CD8-positive, alpha-beta memory T cell (primary cell): ENCODE results near the gene CAMSAP2. TPM values are rescaled to one million over a fixed set of nuclear protein-coding genes. Genes with fewer than 3 reads are reported as not detected.
A peak's percentile ranks its signal among the peaks of the same experiment; 100 is the strongest.

ENCODE experiments used
- CTCF ChIA-PET: fragments of 350-600 bp; sonication (Branson Sonifier 250); formaldehyde crosslinking; loops from one replicate; lab custom pipeline; 2021; ENCODE audit warnings: antibody characterized with exemption; lab: Charles Lee
- POLR2A ChIA-PET: fragments of 350-600 bp; sonication (Branson Sonifier 250); formaldehyde crosslinking; loops from one replicate; lab custom pipeline; 2021; ENCODE audit warnings: antibody characterized with exemption; lab: Charles Lee
- DNase-seq, 5 donors: peaks; one replicate each; pipeline versions ENCODE4 v3.0.0 to v3.0.0-alpha.2; 2020 to 2022; ENCODE audit warnings: mixed read lengths in 1 of 5
- H3K27ac ChIP-seq: one replicate; pipeline ENCODE4 v1.7.0; 2013; ENCODE audit warnings: low read depth, mild to moderate bottlenecking, low read length, moderate library complexity
- H3K27me3 ChIP-seq: 2 replicates; pipeline ENCODE4 v1.7.0; 2013; ENCODE audit warnings: low read length, mild to moderate bottlenecking; ENCODE audit not compliant: insufficient read depth, poor library complexity, severe bottlenecking
- H3K36me3 ChIP-seq: 2 replicates; pipeline ENCODE4 v1.7.0; 2013; ENCODE audit warnings: mild to moderate bottlenecking, low read length, moderate library complexity; ENCODE audit not compliant: insufficient read depth
- H3K4me1 ChIP-seq: 2 replicates; pipeline ENCODE4 v1.7.0; 2013; ENCODE audit warnings: mild to moderate bottlenecking, low read length, moderate library complexity; ENCODE audit not compliant: insufficient read depth
- H3K4me3 ChIP-seq: 2 replicates; pipeline ENCODE4 v1.7.0; 2013; ENCODE audit warnings: mild to moderate bottlenecking, low read length
- H3K9me3 ChIP-seq: 2 replicates; pipeline ENCODE4 v1.7.0; 2013; ENCODE audit warnings: mild to moderate bottlenecking, low read length
- H3K27ac Mint-ChIP-seq, 8 donors: one replicate each; pipeline ENCODE4 v1.8.0; 2020 to 2021; ENCODE audit warnings: mixed read lengths in 8 of 8, mild to moderate bottlenecking in 6 of 8, inconsistent platforms in 3 of 8, moderate library complexity in 3 of 8
- H3K27me3 Mint-ChIP-seq, 2 donors: one replicate each; pipeline ENCODE4 v1.8.0; 2020 to 2021; ENCODE audit warnings: mixed read lengths in 2 of 2, mild to moderate bottlenecking in 1 of 2, moderate library complexity in 1 of 2
- H3K36me3 Mint-ChIP-seq, 3 donors: one replicate each; pipeline ENCODE4 v1.8.0; 2020 to 2021; ENCODE audit warnings: mixed read lengths in 3 of 3, inconsistent platforms in 1 of 3, mild to moderate bottlenecking in 1 of 3
- H3K4me1 Mint-ChIP-seq, 3 donors: one replicate each; pipeline ENCODE4 v1.8.0; 2020 to 2021; ENCODE audit warnings: mixed read lengths in 3 of 3, inconsistent platforms in 1 of 3, mild to moderate bottlenecking in 1 of 3
- H3K4me3 Mint-ChIP-seq, 7 donors: one replicate each; pipeline ENCODE4 v1.8.0; 2020 to 2021; ENCODE audit warnings: mixed read lengths in 7 of 7, mild to moderate bottlenecking in 6 of 7, moderate library complexity in 4 of 7, inconsistent platforms in 2 of 7
- H3K9me3 Mint-ChIP-seq, 5 donors: one replicate each; pipeline ENCODE4 v1.8.0; 2020 to 2022; ENCODE audit warnings: mixed read lengths in 5 of 5, mild to moderate bottlenecking in 3 of 5, moderate library complexity in 2 of 5, inconsistent platforms in 1 of 5
- polyA plus RNA-seq: library from polyadenylated mRNA; unstranded; fragments of 300-500 nt; fragmentation: Illumina TruSeq; gene quantifications from one replicate; pipeline ENCODE4 v1.2.3, GENCODE V29; 2021
- total RNA-seq, 2 experiments: library from RNA; stranded (reverse); gene quantifications; one replicate each; pipeline ENCODE4 v1.2.3, GENCODE V29; 2021

CAMSAP2 gene
- total and polyA plus RNA-seq, 3 experiments from 2014 or later: 0.35 to 3.1 (median 2.7) TPM

DNA sequence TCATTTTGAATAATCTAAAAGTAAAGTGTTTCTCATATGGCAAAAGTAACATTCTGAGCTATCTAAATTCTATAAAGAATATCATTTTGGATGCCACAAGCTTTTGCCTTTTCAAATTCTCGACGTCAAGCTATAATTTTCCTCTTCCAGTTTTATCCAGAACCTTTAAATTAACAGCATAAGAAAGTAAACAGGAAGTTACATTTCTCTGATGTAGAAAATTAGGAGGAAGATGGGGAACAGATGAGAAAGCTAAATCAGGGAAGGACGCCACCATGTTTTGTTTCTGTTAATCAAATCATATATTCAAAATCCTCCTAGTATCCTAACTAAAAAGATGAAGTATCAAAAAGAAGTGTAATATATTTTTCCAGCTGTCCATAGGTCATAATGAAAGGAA is 8.8 kb upstream of the CAMSAP2 start:
- H3K27me3 Mint-ChIP-seq: peaks cover 10 to 14% of the 10 kb centered on the region in 2 donors
- no peak overlapping the region for H3K4me3 Mint-ChIP-seq
- CTCF ChIA-PET: no interaction called here
- no peaks in the 10 kb centered on the region for H3K27me3 ChIP-seq
- H3K9me3 Mint-ChIP-seq: no peaks in the 10 kb centered on the region
- H3K4me1 Mint-ChIP-seq: no peaks in the 10 kb centered on the region
- H3K27ac Mint-ChIP-seq: no peak overlapping the region
- no peaks in the 10 kb centered on the region for H3K4me1 ChIP-seq
- H3K36me3 ChIP-seq: no peaks in the 10 kb centered on the region
- H3K9me3 ChIP-seq: no peaks in the 10 kb centered on the region
- POLR2A ChIA-PET: no interaction called here
- H3K36me3 Mint-ChIP-seq: no peaks in the 10 kb centered on the region
- no peak for DNase-seq
- no peak overlapping the region for H3K27ac ChIP-seq
- no peak overlapping the region for H3K4me3 ChIP-seq

DNA sequence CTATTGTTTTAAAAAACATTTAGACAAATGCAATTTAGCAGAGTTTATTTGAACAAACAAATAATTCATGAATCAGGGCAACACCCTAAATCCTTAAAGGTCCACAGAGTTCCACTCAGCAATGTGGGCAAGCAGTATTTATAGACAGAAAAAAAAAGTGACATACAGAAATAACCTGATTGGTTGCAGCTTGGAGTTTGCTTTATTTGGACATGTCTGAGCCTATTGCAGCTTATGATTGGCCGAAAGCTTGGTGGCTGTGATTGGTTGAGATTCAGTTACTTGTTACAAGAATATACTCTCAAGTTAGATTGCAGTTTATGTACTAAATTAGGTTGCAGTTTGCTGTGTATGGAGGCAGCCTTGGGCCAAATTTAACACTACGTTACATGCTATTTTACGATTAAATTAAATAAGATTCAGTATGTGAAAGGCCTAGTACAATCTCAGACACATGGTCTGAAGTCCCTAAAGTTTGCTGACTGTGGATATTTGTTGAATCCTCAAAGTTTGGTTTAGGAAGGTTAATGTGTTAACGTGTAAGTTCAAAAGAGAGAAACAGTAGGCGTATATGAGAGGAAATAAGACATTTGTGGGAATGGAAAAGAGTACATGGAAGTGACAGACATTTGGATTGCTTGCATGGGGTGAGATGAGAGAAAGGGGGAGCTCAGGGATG is 6.9 kb upstream of the CAMSAP2 start:
- Mint-ChIP-seq H3K4me1 (no peaks in the 10 kb centered on the region), H3K36me3 (no peaks in the 10 kb centered on the region), H3K9me3 (no peaks in the 10 kb centered on the region), H3K27me3 (peaks cover 8 to 14% of the 10 kb centered on the region in 2 donors), H3K27ac (no peak overlapping the region), H3K4me3 (no peak overlapping the region)
- ChIA-PET CTCF (no interaction called here), POLR2A (no interaction called here)
- no peak for DNase-seq
- H3K36me3 ChIP-seq: no peaks in the 10 kb centered on the region
- no peak overlapping the region for H3K4me3 ChIP-seq
- no peaks in the 10 kb centered on the region for H3K4me1 ChIP-seq
- H3K9me3 ChIP-seq: no peaks in the 10 kb centered on the region
- no peaks in the 10 kb centered on the region for H3K27me3 ChIP-seq
- H3K27ac ChIP-seq: no peak overlapping the region

DNA sequence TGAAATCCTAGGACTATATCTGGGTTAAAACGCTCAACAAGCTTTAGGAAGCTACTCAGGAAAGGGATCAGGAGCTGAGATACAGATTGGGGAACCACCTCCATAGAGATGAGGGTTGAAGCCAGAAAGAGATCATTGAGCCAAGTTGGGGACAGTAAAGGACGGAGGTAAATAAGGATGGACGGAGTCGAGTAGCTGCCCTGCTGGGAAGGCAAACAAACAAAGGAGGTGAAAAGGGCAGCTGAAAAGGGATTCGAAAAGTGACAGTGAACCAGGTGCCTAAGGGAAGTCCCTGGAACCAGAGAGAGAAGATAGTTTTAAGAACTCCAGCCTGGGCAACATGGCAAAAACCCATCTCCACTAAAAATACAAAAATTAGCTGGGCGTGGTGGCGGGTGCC is 6.3 kb upstream of the CAMSAP2 start:
- H3K4me3 Mint-ChIP-seq: no peak overlapping the region
- Histone ChIP-seq H3K4me3 (no peak overlapping the region), H3K9me3 (no peaks in the 10 kb centered on the region), H3K36me3 (no peaks in the 10 kb centered on the region), H3K27me3 (no peaks in the 10 kb centered on the region), H3K27ac (no peak overlapping the region), H3K4me1 (no peaks in the 10 kb centered on the region)
- DNase-seq: no peak
- H3K9me3 Mint-ChIP-seq: no peaks in the 10 kb centered on the region
- ChIA-PET POLR2A (no interaction called here), CTCF (no interaction called here)
- H3K27me3 Mint-ChIP-seq: peaks cover 8 to 14% of the 10 kb centered on the region in 2 donors
- no peaks in the 10 kb centered on the region for H3K36me3 Mint-ChIP-seq
- no peak overlapping the region for H3K27ac Mint-ChIP-seq
- no peaks in the 10 kb centered on the region for H3K4me1 Mint-ChIP-seq

DNA sequence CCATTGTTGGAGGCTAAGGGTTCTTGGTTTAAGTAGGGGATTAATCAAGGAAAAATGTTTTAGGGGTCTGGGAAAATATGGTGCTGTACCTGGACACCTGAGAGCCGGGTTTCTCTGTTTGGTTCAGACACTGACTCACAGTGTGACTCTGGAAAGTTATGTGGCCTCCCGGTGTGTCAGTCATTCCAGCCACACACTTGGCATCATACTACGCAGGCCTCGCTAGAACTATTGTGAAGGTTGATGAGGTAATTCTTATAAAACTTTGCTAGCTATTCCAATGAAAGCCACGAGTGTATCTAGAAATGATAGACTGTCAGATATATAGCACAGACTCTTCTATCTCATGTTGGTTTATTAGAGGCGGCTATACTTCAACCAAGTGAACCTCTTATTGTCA is 4.8 kb upstream of the CAMSAP2 start:
- no peak overlapping the region for H3K4me3 Mint-ChIP-seq
- Histone ChIP-seq H3K4me1 (peaks cover 6% of the 10 kb centered on the region), H3K4me3 (no peak overlapping the region), H3K9me3 (no peaks in the 10 kb centered on the region), H3K36me3 (no peaks in the 10 kb centered on the region), H3K27me3 (no peaks in the 10 kb centered on the region), H3K27ac (no peak overlapping the region)
- peak overlapping the region in 1 of 8 donors; percentile 3 for H3K27ac Mint-ChIP-seq
- H3K4me1 Mint-ChIP-seq: peaks cover 9 to 13% (median 10%) of the 10 kb centered on the region in 3 donors
- no peak for DNase-seq
- peaks cover 0 to 3% (median 0%) of the 10 kb centered on the region in 3 donors for H3K36me3 Mint-ChIP-seq
- POLR2A ChIA-PET: no interaction called here
- H3K9me3 Mint-ChIP-seq: no peaks in the 10 kb centered on the region
- H3K27me3 Mint-ChIP-seq: peaks cover 13 to 19% of the 10 kb centered on the region in 2 donors
- CTCF ChIA-PET: no interaction called here

DNA sequence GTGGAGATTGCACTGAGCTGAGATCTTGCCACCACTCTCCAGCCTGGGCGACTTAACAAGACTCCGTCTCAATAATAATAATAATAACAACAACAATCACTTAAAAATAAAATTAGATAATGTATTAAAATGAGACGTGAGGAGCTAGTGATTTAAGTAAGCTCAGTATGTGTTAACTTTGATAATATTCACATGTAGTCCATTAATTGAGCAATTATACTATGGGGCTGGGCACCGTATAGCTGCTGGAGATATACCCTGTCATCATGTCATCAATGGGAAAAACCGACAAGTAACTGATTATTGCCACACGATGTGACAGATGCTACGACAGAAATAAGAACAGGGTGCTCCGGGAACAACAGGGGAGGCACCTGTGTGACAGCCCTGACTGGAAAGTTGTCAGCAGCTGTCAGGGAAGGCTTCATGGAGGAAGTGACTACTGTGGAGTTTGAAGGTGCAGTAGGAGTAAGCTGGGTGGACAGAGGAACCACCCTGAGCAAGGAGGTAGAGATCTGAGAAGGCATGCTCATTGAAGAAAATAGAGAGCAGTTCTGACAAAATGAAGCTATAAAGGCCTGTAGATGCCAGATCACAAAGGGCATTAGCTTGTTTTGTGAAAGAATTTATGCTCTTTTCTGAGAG is 924 bp upstream of the CAMSAP2 start:
- POLR2A ChIA-PET: no interaction called here
- peak overlapping the region; percentile 63 for H3K4me3 ChIP-seq
- H3K27me3 ChIP-seq: no peaks in the 10 kb centered on the region
- H3K4me3 Mint-ChIP-seq: peak overlapping the region; percentile 86 to 97 (median 94)
- no peaks in the 10 kb centered on the region for H3K9me3 Mint-ChIP-seq
- no peak overlapping the region for H3K27ac ChIP-seq
- DNase-seq: no peak
- H3K36me3 Mint-ChIP-seq: peaks cover 0 to 3% (median 0%) of the 10 kb centered on the region in 3 donors
- H3K4me1 Mint-ChIP-seq: peaks cover 19 to 38% (median 29%) of the 10 kb centered on the region in 3 donors
- no peaks in the 10 kb centered on the region for H3K36me3 ChIP-seq
- CTCF ChIA-PET: interaction anchor here (0.7 to 1.8 kb wide), 2 partner anchors 9 kb away, joined by 3 to 4 read pairs; no protein-coding TSS in a partner anchor
- H3K27ac Mint-ChIP-seq: peak overlapping the region in 2 of 8 donors; percentile 36 to 46
- no peaks in the 10 kb centered on the region for H3K9me3 ChIP-seq
- peaks cover 8 to 11% of the 10 kb centered on the region in 2 donors for H3K27me3 Mint-ChIP-seq
- H3K4me1 ChIP-seq: peaks cover 16% of the 10 kb centered on the region

DNA sequence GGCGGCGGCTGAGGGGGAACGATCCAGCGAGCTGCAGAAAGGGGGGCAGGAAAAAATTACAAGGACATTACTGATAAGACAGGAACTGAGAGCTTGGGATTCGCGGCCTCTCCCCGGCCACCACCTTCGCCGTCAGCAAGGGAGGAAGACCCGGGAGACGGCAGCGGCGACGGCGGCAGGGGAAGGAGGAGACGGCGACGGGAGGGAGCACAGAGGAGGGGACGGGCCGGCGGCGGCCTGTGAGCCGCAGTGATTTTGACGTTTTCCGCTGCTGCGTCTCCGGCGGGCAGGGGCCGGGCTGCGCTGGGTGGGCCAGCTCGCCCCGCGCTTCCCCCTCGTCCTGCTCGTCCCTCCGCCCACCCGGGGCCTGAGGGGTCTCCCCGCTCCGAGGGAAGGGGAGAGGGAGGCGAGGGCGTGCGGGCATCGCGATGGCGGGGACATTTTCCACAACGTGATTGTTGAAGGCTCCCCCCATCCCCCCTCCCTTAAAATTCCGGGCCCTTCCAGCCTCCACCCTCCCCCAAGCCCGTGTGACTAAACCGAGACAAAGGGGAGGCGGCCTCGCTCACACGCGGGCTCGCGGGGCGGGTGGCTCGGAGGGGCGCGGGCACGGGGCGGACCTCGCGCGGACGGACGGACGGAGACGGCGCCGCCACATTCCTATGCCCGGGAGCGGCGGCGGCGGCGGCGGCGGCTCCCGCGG is 407 bp downstream of the CAMSAP2 start:
- peak overlapping the region; percentile 86 to 97 (median 94) for H3K4me3 Mint-ChIP-seq
- no peaks in the 10 kb centered on the region for H3K27me3 ChIP-seq
- ChIA-PET CTCF (no interaction called here), POLR2A (no interaction called here)
- H3K36me3 ChIP-seq: no peaks in the 10 kb centered on the region
- peak overlapping the region in 6 of 8 donors; percentile 46 to 92 (median 84) for H3K27ac Mint-ChIP-seq
- peaks cover 5 to 7% of the 10 kb centered on the region in 2 donors for H3K27me3 Mint-ChIP-seq
- H3K9me3 Mint-ChIP-seq: no peaks in the 10 kb centered on the region
- H3K4me1 ChIP-seq: peaks cover 16% of the 10 kb centered on the region
- H3K4me1 Mint-ChIP-seq: peaks cover 20 to 41% (median 31%) of the 10 kb centered on the region in 3 donors
- peaks cover 0 to 3% (median 0%) of the 10 kb centered on the region in 3 donors for H3K36me3 Mint-ChIP-seq
- peak; percentile 18 to 68 (median 50) for DNase-seq
- no peaks in the 10 kb centered on the region for H3K9me3 ChIP-seq
- H3K27ac ChIP-seq: no peak overlapping the region
- H3K4me3 ChIP-seq: peak overlapping the region; percentile 70

DNA sequence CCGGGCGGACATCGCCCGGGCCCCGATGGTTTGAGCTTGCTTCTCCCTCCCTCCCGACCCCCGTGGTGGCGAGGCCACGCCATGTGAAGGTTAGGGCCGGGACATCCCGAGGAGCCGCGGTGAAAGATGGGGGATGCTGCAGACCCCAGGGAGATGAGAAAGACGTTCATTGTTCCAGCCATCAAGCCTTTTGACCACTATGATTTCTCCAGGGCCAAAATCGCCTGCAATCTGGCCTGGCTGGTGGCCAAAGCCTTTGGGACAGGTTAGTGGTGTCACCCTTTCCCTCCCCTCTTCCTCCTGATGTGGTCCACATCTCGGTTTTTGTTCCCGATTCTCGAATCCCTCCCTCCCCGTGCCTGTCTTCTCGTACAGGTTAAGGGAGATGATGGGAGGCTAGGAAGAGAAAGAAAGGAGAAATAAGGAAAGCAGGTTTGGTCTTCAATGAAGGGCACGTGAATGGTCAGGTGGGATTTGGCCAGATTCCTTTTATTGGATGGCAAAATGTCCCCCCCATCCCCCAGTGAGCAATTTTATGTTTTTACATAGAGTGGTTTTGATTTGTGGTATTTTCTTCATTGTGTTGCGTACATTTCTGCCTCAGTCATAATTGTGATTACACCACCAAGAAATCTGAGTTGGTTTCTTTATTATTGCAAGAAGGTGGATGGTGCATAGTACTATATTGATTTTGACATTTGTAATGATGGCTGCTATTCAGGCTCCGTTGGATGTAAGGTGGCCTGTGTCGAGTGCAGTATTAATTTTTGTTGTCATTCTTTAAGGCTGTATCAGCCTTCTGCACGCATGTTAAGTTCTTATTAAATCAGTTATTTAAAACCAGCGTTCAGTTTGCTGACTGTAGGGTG is 1.2 kb downstream of the CAMSAP2 start:
- Histone ChIP-seq H3K36me3 (no peaks in the 10 kb centered on the region), H3K27ac (no peak overlapping the region), H3K4me1 (peaks cover 19% of the 10 kb centered on the region), H3K9me3 (no peaks in the 10 kb centered on the region), H3K27me3 (no peaks in the 10 kb centered on the region), H3K4me3 (peak overlapping the region; percentile 51)
- H3K9me3 Mint-ChIP-seq: no peaks in the 10 kb centered on the region
- H3K4me1 Mint-ChIP-seq: peaks cover 26 to 47% (median 35%) of the 10 kb centered on the region in 3 donors
- CTCF ChIA-PET: no interaction called here
- peak overlapping the region in 4 of 8 donors; percentile 17 to 70 (median 46) for H3K27ac Mint-ChIP-seq
- peak overlapping the region; percentile 61 to 86 (median 77) for H3K4me3 Mint-ChIP-seq
- DNase-seq: no peak
- POLR2A ChIA-PET: interaction anchor here (0.5 kb wide), 1 partner anchor 199 kb away, joined by 3 read pairs; no protein-coding TSS in a partner anchor
- H3K36me3 Mint-ChIP-seq: peaks cover 0 to 3% (median 0%) of the 10 kb centered on the region in 3 donors
- peaks cover 5 to 7% of the 10 kb centered on the region in 2 donors for H3K27me3 Mint-ChIP-seq
